SK-N-SH treated with all-trans-retinoic acid at 6 μM for 48 hours (cell line): Measurements from ENCODE around the gene LPCAT3.

Experiments
- ARNTL ChIP-seq: fragments of 450-650 bp; formaldehyde crosslinking; IDR thresholded peaks from 2 replicates; pipeline ENCODE4 v1.5.0; 2020; ENCODE audit warnings: low read depth, mild to moderate bottlenecking, moderate library complexity, borderline replicate concordance
- BACH2 ChIP-seq: fragments of 250-450 bp; sonication (Bioruptor Pico); IDR thresholded peaks from 2 replicates; pipeline ENCODE4 v1.9.0; 2021; ENCODE audit warnings: mild to moderate bottlenecking, borderline replicate concordance
- ESRRG ChIP-seq: fragments of 250-450 bp; sonication (Bioruptor Pico); IDR thresholded peaks from 2 replicates; pipeline ENCODE4 v1.6.1; 2021; ENCODE audit warnings: mild to moderate bottlenecking
- ISL1 ChIP-seq: fragments of 250-450 bp; sonication (Bioruptor Pico); IDR thresholded peaks from 2 replicates; pipeline ENCODE4 v2.1.2; 2022; ENCODE audit warnings: mild to moderate bottlenecking, moderate library complexity
- PPARA ChIP-seq: fragments of 250-450 bp; sonication (Bioruptor Pico); IDR thresholded peaks from 2 replicates; pipeline ENCODE4 v1.5.0; 2020; ENCODE audit warnings: mild to moderate bottlenecking, borderline replicate concordance
- RARB ChIP-seq: fragments of 250-450 bp; sonication (Bioruptor Pico); IDR thresholded peaks from 2 replicates; pipeline ENCODE4 v1.8.0; 2021; ENCODE audit warnings: mild to moderate bottlenecking, moderate library complexity
- ZC3H10 ChIP-seq: fragments of 250-450 bp; sonication (Bioruptor Pico); IDR thresholded peaks from 2 replicates; pipeline ENCODE4 v1.5.1; 2021; ENCODE audit warnings: mild to moderate bottlenecking, moderate library complexity
- ZFP3 ChIP-seq: fragments of 250-450 bp; sonication (Bioruptor Pico); IDR thresholded peaks from 2 replicates; pipeline ENCODE4 v1.5.0; 2020; ENCODE audit warnings: mild to moderate bottlenecking, moderate library complexity
- ZNF565 ChIP-seq: fragments of 450-650 bp; formaldehyde crosslinking; conservative IDR thresholded peaks from 2 replicates; pipeline ENCODE4 v1.5.0; 2020; ENCODE audit warnings: low read depth, mild to moderate bottlenecking, moderate library complexity
- ZNF70 ChIP-seq: fragments of 450-650 bp; formaldehyde crosslinking; IDR thresholded peaks from 2 replicates; pipeline ENCODE4 v1.5.0; 2020; ENCODE audit warnings: mild to moderate bottlenecking, moderate library complexity
- TF ChIP-seq, protein P1 (sequence below): fragments of 250-450 bp; sonication (Bioruptor Pico); IDR thresholded peaks from 2 replicates; pipeline ENCODE4 v1.8.0; 2020; ENCODE audit warnings: mild to moderate bottlenecking, moderate library complexity, borderline replicate concordance
- TF ChIP-seq, protein P2 (sequence below): fragments of 250-450 bp; sonication (Bioruptor Pico); IDR thresholded peaks from 2 replicates; pipeline ENCODE4 v1.5.1; 2020; ENCODE audit warnings: low read depth, mild to moderate bottlenecking, moderate library complexity
- TF ChIP-seq, protein P3 (sequence below): fragments of 250-450 bp; sonication (Bioruptor Pico); IDR thresholded peaks from 2 replicates; pipeline ENCODE4 v1.5.0; 2020; ENCODE audit warnings: mild to moderate bottlenecking, moderate library complexity

DNA sequence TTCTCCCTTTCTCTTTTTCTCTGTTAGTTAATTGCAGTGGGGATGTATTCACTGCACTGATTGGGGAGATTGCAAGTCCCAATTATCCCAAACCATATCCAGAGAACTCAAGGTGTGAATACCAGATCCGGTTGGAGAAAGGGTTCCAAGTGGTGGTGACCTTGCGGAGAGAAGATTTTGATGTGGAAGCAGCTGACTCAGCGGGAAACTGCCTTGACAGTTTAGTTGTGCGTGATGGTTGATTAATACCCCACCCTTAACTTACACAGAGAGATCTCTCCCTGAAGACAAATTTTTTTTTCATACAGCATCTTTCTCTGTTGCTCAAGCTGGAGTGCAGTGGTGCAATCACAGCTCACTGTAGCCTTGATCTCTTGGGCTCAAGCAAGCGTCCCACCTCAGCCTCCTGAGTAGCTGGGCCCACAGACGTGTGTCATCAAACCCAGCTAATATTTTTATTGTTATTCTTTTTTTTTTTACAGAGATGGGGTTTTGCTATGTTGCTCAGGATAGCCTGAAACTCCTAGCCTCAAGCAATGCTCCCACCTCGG is 46.9 kb upstream of the LPCAT3 start:
- TF ChIP-seq ZC3H10 (CRISPR knock-in tag) (no peak), PPARA (CRISPR knock-in tag) (no peak), ZNF565 (CRISPR knock-in tag) (no peak), RARB (CRISPR knock-in tag) (no peak), ISL1 (no peak), ARNTL (CRISPR knock-in tag) (no peak), ZFP3 (CRISPR knock-in tag) (no peak), BACH2 (no peak), ZNF70 (CRISPR knock-in tag) (no peak), ESRRG (CRISPR knock-in tag) (no peak)
- TF ChIP-seq, protein P1, sequence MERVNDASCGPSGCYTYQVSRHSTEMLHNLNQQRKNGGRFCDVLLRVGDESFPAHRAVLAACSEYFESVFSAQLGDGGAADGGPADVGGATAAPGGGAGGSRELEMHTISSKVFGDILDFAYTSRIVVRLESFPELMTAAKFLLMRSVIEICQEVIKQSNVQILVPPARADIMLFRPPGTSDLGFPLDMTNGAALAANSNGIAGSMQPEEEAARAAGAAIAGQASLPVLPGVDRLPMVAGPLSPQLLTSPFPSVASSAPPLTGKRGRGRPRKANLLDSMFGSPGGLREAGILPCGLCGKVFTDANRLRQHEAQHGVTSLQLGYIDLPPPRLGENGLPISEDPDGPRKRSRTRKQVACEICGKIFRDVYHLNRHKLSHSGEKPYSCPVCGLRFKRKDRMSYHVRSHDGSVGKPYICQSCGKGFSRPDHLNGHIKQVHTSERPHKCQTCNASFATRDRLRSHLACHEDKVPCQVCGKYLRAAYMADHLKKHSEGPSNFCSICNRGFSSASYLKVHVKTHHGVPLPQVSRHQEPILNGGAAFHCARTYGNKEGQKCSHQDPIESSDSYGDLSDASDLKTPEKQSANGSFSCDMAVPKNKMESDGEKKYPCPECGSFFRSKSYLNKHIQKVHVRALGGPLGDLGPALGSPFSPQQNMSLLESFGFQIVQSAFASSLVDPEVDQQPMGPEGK (CRISPR knock-in tag) = no peak
- TF ChIP-seq, protein P2, sequence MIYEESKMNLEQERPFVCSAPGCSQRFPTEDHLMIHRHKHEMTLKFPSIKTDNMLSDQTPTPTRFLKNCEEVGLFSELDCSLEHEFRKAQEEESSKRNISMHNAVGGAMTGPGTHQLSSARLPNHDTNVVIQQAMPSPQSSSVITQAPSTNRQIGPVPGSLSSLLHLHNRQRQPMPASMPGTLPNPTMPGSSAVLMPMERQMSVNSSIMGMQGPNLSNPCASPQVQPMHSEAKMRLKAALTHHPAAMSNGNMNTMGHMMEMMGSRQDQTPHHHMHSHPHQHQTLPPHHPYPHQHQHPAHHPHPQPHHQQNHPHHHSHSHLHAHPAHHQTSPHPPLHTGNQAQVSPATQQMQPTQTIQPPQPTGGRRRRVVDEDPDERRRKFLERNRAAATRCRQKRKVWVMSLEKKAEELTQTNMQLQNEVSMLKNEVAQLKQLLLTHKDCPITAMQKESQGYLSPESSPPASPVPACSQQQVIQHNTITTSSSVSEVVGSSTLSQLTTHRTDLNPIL = no peak
- TF ChIP-seq, protein P3, sequence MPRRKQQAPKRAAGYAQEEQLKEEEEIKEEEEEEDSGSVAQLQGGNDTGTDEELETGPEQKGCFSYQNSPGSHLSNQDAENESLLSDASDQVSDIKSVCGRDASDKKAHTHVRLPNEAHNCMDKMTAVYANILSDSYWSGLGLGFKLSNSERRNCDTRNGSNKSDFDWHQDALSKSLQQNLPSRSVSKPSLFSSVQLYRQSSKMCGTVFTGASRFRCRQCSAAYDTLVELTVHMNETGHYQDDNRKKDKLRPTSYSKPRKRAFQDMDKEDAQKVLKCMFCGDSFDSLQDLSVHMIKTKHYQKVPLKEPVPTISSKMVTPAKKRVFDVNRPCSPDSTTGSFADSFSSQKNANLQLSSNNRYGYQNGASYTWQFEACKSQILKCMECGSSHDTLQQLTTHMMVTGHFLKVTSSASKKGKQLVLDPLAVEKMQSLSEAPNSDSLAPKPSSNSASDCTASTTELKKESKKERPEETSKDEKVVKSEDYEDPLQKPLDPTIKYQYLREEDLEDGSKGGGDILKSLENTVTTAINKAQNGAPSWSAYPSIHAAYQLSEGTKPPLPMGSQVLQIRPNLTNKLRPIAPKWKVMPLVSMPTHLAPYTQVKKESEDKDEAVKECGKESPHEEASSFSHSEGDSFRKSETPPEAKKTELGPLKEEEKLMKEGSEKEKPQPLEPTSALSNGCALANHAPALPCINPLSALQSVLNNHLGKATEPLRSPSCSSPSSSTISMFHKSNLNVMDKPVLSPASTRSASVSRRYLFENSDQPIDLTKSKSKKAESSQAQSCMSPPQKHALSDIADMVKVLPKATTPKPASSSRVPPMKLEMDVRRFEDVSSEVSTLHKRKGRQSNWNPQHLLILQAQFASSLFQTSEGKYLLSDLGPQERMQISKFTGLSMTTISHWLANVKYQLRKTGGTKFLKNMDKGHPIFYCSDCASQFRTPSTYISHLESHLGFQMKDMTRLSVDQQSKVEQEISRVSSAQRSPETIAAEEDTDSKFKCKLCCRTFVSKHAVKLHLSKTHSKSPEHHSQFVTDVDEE = no peak
